CD4-positive, alpha-beta T cell treated with Interleukin-4 for 4 hours (primary cell): ENCODE results near the gene MAP4K4.

Experiments
- DNase-seq: peaks from one replicate; pipeline ENCODE4 v3.0.0-alpha.2; 2020

The MAP4K4 gene

DNA sequence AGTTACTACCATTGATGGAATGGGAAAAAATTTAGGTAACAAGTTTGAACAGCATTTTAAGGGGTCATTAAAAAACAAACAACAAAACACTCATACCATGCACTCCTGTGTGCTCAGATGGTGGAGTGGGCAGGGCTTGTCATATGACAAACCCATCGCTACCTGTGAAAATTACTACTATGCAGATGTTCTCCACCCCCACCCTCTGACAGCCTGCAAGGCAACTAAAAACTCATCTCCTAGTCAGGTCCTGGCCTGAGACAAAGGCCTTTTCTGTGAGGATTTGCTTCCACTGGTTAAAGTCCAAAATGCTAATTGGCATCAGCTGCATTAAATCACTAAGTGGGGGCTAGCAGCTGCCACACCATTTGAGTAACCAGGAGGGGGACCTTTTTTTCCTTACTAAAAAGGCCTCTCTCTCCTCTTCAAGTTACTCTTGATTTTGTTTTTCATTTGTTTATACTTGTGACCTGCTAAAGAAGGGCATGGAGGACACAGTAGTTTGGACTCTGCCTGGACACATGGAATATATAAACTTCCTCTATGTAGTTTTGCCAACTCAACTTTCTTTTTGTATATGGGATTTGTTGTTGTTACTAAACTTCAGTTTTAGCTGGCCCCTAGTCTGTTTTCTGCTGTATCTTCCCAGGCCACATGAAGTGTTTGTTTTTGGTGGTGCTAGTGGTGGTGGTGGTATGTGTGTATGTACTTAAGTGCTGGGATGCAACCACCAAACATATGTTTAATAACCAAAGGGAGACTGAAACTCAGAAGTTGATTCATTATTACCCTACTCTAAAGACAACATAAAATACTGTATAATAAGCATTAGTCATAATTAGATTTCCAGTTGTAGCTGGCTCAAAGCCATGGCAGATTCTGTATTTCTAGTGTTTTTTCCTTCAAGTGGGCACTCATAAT, 121.3 kb downstream of the MAP4K4 start:
- no peak for DNase-seq

DNA sequence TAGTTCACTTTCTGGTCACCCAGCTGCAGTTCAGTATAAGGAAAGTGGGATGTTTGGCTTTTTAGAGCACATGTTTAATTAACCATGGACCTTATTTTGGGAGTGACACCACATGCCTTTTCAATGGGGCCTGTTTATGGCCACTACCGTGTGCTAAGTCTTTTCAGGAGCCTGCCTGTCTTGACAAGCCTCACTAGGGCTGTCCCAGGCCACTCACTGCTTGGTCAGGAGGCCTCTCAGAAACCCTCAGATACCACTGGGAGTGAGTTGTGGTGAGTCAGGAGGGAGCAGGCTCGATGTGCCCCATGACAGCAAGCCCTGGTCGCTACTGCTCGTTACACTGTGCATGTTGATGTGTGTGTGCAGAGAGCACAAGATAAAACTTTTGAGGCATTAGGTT, 123.0 kb downstream of the MAP4K4 start:
- no peak for DNase-seq

- DNase-seq, result no peak
These were observed 123.7 kb downstream of the MAP4K4 start for GRCh38 chr2:101821059-101821805.

- no peak for DNase-seq
These were observed 124.4 kb downstream of the MAP4K4 start for GRCh38 chr2:101821828-101822458.

DNA sequence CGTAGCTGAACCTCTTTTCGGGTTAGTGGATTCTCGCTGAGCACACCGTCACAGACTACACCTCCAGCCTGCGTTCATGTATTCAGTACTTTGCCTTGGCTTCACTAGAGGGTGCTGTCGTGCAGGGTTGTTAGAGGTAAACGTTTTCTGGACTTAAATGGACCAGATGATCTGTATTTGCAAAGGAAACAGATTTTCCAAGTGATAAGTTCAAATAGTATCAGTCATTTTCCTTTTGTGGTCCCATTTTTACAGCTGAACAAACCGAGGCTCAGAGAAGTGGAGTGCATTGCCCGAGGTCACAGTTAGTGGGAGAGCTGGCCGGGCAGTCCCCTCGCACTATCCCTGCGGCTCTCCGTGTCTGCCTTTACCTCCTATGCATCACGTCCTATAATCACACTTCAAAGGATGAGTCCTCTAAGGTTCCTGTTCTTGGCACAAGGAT, 125.9 kb downstream of the MAP4K4 start:
- DNase-seq, result peak; percentile 74

DNA sequence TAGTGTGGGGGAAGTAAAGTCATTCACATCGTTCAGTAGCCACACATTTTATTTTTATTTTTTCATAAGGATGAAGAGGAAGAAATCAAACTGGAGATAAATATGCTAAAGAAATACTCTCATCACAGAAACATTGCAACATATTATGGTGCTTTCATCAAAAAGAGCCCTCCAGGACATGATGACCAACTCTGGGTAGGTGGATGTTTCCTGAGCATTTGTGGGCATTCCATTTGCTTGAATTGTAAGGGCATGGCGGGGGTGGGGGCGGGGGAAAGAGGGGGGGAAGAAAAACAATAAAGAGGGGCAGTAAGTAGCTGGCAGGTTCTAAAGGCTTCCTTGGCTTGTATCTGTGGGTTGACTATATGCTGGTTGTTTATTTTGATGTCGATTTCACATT, 126.4 kb downstream of the MAP4K4 start:
- no peak for DNase-seq

DNA sequence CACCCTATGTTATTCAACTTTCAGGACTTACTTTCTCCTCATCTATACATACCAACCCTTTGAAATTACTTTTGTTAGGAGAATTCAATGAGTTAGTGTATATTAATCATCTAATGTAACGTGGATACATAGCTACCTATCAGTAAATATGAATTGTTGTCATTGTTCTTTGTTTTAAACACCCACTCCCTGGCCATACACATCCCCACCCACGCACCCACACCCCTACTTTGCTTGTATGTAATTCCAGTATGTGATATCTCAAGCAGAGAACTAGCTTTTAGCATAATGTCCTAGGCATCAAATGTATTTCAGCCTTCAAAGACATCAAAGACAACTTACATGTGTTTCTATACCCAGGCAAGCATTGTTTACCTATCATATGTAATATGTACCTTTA, 129.2 kb downstream of the MAP4K4 start:
- no peak for DNase-seq

DNA sequence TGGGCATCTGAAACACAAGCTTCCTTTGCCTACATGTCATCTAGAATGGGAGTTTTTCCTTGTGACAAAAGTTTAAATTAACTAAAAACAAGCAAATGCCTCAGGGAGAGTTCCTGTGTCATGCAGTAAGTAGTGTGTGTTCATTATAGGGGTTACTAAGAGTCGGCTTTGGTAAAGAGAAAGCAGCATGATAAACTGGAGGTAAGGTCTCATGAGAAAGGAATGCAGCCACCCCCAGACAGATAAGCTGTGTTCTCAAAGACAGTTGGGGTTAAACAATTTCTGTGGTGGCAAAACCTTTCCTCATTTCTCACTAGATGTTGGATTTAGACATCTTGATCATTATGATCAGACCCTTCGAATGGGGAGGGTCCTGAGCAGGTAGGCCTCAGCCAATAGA, 129.7 kb downstream of the MAP4K4 start:
- no peak for DNase-seq

GRCh38 chr2:101828257-101828656, 130.8 kb downstream of the MAP4K4 start:
- peak; percentile 43 for DNase-seq

- no peak for DNase-seq
These were observed 131.3 kb downstream of the MAP4K4 start for GRCh38 chr2:101828673-101829334.

- no peak for DNase-seq
These were observed 131.9 kb downstream of the MAP4K4 start for GRCh38 chr2:101829429-101829828.

DNA sequence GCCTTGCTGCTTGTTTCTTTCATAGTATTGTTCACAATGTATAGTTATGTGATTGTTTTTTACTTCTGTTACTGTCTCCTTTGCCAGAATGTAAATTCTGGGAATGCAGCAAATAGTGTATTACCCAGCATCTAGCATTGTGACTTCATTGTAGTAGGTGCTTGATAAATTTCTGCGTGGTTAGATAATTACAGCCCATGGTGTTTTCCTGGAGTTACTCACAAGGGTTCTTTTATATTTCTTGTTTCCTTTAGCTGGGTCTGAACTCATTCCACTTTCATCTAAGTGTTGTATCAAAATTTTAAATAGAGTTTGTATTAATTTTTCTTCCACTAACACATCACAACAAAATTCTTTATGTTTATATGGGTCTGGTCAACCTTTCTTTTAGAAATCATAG, 132.6 kb downstream of the MAP4K4 start:
- DNase-seq, result no peak

- DNase-seq, result peak; percentile 36
These were observed 133.0 kb downstream of the MAP4K4 start for GRCh38 chr2:101830555-101830954.

- DNase-seq, result peak; percentile 68
These were observed 133.9 kb downstream of the MAP4K4 start for GRCh38 chr2:101831351-101831865.

DNA sequence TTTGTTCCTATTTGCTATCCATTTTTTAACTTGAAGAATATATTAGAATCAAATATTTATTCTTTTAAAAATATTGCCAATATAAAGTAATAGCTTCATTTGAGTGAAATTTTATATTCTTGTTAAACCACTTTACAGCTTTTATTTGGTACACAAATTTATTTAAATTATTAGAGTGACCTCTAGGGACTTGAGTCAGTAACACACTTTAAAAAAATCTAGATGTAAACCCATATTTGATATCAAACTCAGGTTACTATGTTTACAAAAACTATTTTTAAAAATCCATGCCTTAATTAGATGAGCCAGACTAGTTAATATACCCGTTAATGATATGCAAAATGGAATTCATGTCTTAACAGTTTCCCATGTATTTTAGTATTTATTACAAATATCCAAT, 134.6 kb downstream of the MAP4K4 start:
- DNase-seq, result peak; percentile 13

DNA sequence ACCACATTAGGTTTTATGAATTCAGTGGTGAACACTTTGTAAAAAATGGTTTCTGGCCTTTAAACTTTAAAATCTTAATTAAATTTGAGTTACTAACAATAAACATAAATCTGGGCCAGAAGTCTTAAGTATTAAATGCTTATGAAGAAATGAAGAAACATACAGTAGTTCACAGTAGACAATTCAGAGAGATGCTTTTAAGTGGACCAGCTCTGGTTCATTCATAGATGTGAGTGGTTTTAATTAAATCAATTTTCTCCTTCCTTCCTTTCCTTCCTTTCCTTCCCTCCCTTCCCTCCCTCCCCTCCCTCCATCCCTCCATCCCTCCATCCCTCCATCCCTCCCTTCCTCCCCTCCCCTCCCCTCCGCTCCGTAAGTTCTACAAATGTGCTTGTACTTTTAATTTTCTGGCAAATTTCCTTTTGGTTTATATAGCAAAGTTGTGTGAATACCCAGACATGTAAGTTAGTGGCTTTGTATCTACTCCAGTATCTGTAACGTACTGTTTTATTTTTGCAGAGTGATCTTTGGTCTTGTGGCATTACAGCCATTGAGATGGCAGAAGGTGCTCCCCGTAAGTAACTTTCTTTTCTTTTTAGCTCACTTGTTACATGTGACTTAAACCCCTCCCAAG, 136.5 kb downstream of the MAP4K4 start:
- no peak for DNase-seq

GRCh38 chr2:101837354-101837753, 139.8 kb downstream of the MAP4K4 start:
- no peak for DNase-seq

- DNase-seq, result no peak
These were observed 144.3 kb downstream of the MAP4K4 start for GRCh38 chr2:101841679-101842327.

GRCh38 chr2:101842471-101842870, 145.0 kb downstream of the MAP4K4 start:
- DNase-seq, result no peak

- DNase-seq, result no peak
These were observed 145.5 kb downstream of the MAP4K4 start for GRCh38 chr2:101843048-101843447.

GRCh38 chr2:101843471-101843870, 146.0 kb downstream of the MAP4K4 start:
- DNase-seq, result no peak
